Caco-2 (cell line): ENCODE results near the gene CDHR5. TPM values are rescaled to one million over a fixed set of nuclear protein-coding genes. Genes with fewer than 3 reads are reported as not detected.
A peak's percentile ranks its signal among the peaks of the same experiment; 100 is the strongest.

ENCODE experiments used
- BruUV-seq: library from RNA; stranded (reverse); fragments of 400-500 nt; replicated peaks from 2 replicates; lab custom pipeline; 2021; lab: Mats Ljungman, UMichigan
- CTCF ChIA-PET: fragments of 300-600 bp; sonication (Branson Sonifier 250); formaldehyde crosslinking; loops from one replicate; lab custom pipeline; 2022; ENCODE audit warnings: antibody characterized with exemption; lab: Charles Lee
- POLR2A ChIA-PET: fragments of 300-600 bp; sonication (Branson Sonifier 250); formaldehyde crosslinking; loops from one replicate; lab custom pipeline; 2022; ENCODE audit warnings: antibody characterized with exemption; lab: Charles Lee
- DNase-seq, 2 experiments: peaks; one replicate each; pipeline versions ENCODE4 v3.0.0 to v3.0.0-alpha.2; 2020 to 2022
- H3K27me3 ChIP-seq: replicated peaks from 2 replicates; pipeline ENCODE4 v1.6.0; 2011; ENCODE audit warnings: low read length; ENCODE audit not compliant: control insufficient read depth, insufficient read depth
- H3K36me3 ChIP-seq: 2 replicates; pipeline ENCODE4 v1.5.1; 2011; ENCODE audit warnings: low read length; ENCODE audit not compliant: control insufficient read depth, insufficient read depth
- H3K4me1 ChIP-seq: fragments of 250-450 bp; sonication (Bioruptor Pico); 2 replicates; pipeline ENCODE4 v1.5.1; 2020; ENCODE audit warnings: mild to moderate bottlenecking
- H3K4me3 ChIP-seq: 2 replicates; pipeline ENCODE4 v1.5.1; 2011; ENCODE audit warnings: low read depth, mild to moderate bottlenecking, control low read depth, low read length
- H3K9me3 ChIP-seq: fragments of 250-450 bp; sonication (Bioruptor Pico); 2 replicates; pipeline ENCODE4 v1.5.1; 2020; ENCODE audit warnings: mild to moderate bottlenecking, moderate library complexity
- H3K27ac Mint-ChIP-seq: one replicate; pipeline ENCODE4 v1.8.0; 2022; ENCODE audit warnings: mixed read lengths; ENCODE audit not compliant: unreplicated experiment
- H3K27me3 Mint-ChIP-seq: one replicate; pipeline ENCODE4 v1.8.0; 2022; ENCODE audit warnings: mixed read lengths; ENCODE audit not compliant: insufficient read depth, unreplicated experiment
- H3K36me3 Mint-ChIP-seq: one replicate; pipeline ENCODE4 v1.8.0; 2022; ENCODE audit warnings: mild to moderate bottlenecking, mixed read lengths; ENCODE audit not compliant: insufficient read depth, unreplicated experiment
- H3K4me1 Mint-ChIP-seq: one replicate; pipeline ENCODE4 v1.8.0; 2022; ENCODE audit warnings: low read depth, mixed read lengths; ENCODE audit not compliant: unreplicated experiment
- H3K4me3 Mint-ChIP-seq: one replicate; pipeline ENCODE4 v1.8.0; 2022; ENCODE audit warnings: mild to moderate bottlenecking, moderate library complexity, mixed read lengths; ENCODE audit not compliant: unreplicated experiment
- H3K9me3 Mint-ChIP-seq: one replicate; pipeline ENCODE4 v1.8.0; 2022; ENCODE audit warnings: mixed read lengths; ENCODE audit not compliant: unreplicated experiment
- CTCF ChIP-seq, 2 experiments: fragments of 200-600 bp in 1 of 2; IDR thresholded peaks; 1 replicate in 1 of 2; 2 replicates in 1 of 2; pipeline versions ENCODE4 v1.5.1 to v1.8.0; 2011 to 2022; ENCODE audit warnings: antibody characterized with exemption in 1 of 2, control low read depth in 1 of 2, inconsistent platforms in 1 of 2, low read depth in 1 of 2, low read length in 1 of 2, mild to moderate bottlenecking in 1 of 2, moderate library complexity in 1 of 2; ENCODE audit not compliant: insufficient read depth in 1 of 2, severe bottlenecking in 1 of 2, unreplicated experiment in 1 of 2
- intact Hi-C: fragments of 100-400 bp; cut with micrococcal nuclease; formaldehyde crosslinking; loops from one replicate; pipeline ENCODE4 v1.10.0; 2022; ENCODE audit not compliant: unreplicated experiment
- total RNA-seq: library from RNA; stranded (reverse); gene quantifications from 2 replicates; pipeline ENCODE4 v1.2.3, GENCODE V29; 2022

The CDHR5 gene
- total RNA-seq, 1 experiment from 2014 or later = 42.0 TPM

- H3K27me3 ChIP-seq = no peaks in the 10 kb centered on the region
- intact Hi-C loops = no loop called here
- no peak overlapping the region for H3K4me3 ChIP-seq
- Mint-ChIP-seq H3K4me1 (no peaks in the 10 kb centered on the region), H3K27ac (no peak overlapping the region), H3K27me3 (no peaks in the 10 kb centered on the region), H3K4me3 (no peak overlapping the region), H3K36me3 (peaks cover 91% of the 10 kb centered on the region), H3K9me3 (no peaks in the 10 kb centered on the region)
- H3K36me3 ChIP-seq = peaks cover 4% of the 10 kb centered on the region
- peak in 1 of 2 experiments; percentile 28 for DNase-seq
- BruUV-seq = no TSS peak
- H3K4me1 ChIP-seq = no peaks in the 10 kb centered on the region
- POLR2A ChIA-PET = no interaction called here
- CTCF ChIA-PET = no interaction called here
- TF ChIP-seq CTCF (IDR thresholded peaks at IDR 0.05; ENCODE audit: insufficient read depth in 1 of 2, low read depth in 1 of 2, low read length in 1 of 2, severe bottlenecking in 1 of 2, unreplicated experiment in 1 of 2) = no peak
- H3K9me3 ChIP-seq = no peaks in the 10 kb centered on the region
Measured at GRCh38 chr11:598005-598680, 26.6 kb downstream of the CDHR5 start.

- POLR2A ChIA-PET = no interaction called here
- CTCF ChIA-PET = no interaction called here
- Mint-ChIP-seq H3K27ac (peak overlapping the region; percentile 42), H3K4me3 (no peak overlapping the region), H3K36me3 (peaks cover 93% of the 10 kb centered on the region), H3K27me3 (no peaks in the 10 kb centered on the region), H3K4me1 (no peaks in the 10 kb centered on the region), H3K9me3 (no peaks in the 10 kb centered on the region)
- Histone ChIP-seq H3K36me3 (peaks cover 4% of the 10 kb centered on the region), H3K9me3 (no peaks in the 10 kb centered on the region), H3K4me3 (no peak overlapping the region), H3K27me3 (no peaks in the 10 kb centered on the region), H3K4me1 (no peaks in the 10 kb centered on the region)
- no TSS peak for BruUV-seq
- peak in 1 of 2 experiments; percentile 36 for DNase-seq
- TF ChIP-seq CTCF (IDR thresholded peaks at IDR 0.05; ENCODE audit: insufficient read depth in 1 of 2, low read depth in 1 of 2, low read length in 1 of 2, severe bottlenecking in 1 of 2, unreplicated experiment in 1 of 2) = peak in 1 of 2 experiments; percentile 26
- intact Hi-C loops = no loop called here
Measured at GRCh38 chr11:597166-597725, 27.5 kb downstream of the CDHR5 start.

GRCh38 chr11:596374-596773 is 28.4 kb downstream of the CDHR5 start:
- no peaks in the 10 kb centered on the region for H3K4me1 Mint-ChIP-seq

More at GRCh38 chr11:596374-596773, 28.4 kb downstream of the CDHR5 start:
- no peaks in the 10 kb centered on the region for H3K4me1 ChIP-seq
- H3K9me3 Mint-ChIP-seq = no peaks in the 10 kb centered on the region
- no peaks in the 10 kb centered on the region for H3K9me3 ChIP-seq
- BruUV-seq = no TSS peak
- intact Hi-C loops = no loop called here
- CTCF ChIA-PET = no interaction called here
- H3K27ac Mint-ChIP-seq = peak overlapping the region; percentile 42
- H3K36me3 Mint-ChIP-seq = peaks cover 93% of the 10 kb centered on the region
- POLR2A ChIA-PET = no interaction called here
- H3K27me3 ChIP-seq = no peaks in the 10 kb centered on the region
- no peak for DNase-seq
- H3K27me3 Mint-ChIP-seq = no peaks in the 10 kb centered on the region
- no peak for TF ChIP-seq CTCF (IDR thresholded peaks at IDR 0.05; ENCODE audit: insufficient read depth in 1 of 2, low read depth in 1 of 2, low read length in 1 of 2, severe bottlenecking in 1 of 2, unreplicated experiment in 1 of 2)
- peaks cover 4% of the 10 kb centered on the region for H3K36me3 ChIP-seq
- no peak overlapping the region for H3K4me3 ChIP-seq
- H3K4me3 Mint-ChIP-seq = no peak overlapping the region
